KOPT-K1 (cell line): ENCODE results near the gene NR2F2.

ENCODE experiments used
- H3K27ac ChIP-seq: fragments of 200-600 bp; sonication (generic); 2 replicates; pipeline ENCODE4 v1.5.1; 2016; ENCODE audit warnings: antibody characterized with exemption, mild to moderate bottlenecking, low read depth, low read length; ENCODE audit not compliant: poor library complexity, severe bottlenecking
- H3K36me3 ChIP-seq: fragments of 200-600 bp; sonication (generic); 2 replicates; pipeline ENCODE4 v1.5.1; 2017; ENCODE audit warnings: antibody characterized with exemption, mild to moderate bottlenecking, low read length, moderate library complexity; ENCODE audit not compliant: insufficient read depth
- H3K9me3 ChIP-seq: fragments of 200-600 bp; sonication (generic); 2 replicates; pipeline ENCODE4 v1.5.1; 2017; ENCODE audit warnings: antibody characterized with exemption, low read length, mild to moderate bottlenecking; ENCODE audit not compliant: insufficient read depth, poor library complexity, severe bottlenecking

The NR2F2 gene

GRCh38 chr15:96311256-96311955 lies 19.1 kb upstream of the NR2F2 start:
- no peaks in the 10 kb centered on the region for H3K36me3 ChIP-seq
- no peaks in the 10 kb centered on the region for H3K9me3 ChIP-seq
- H3K27ac ChIP-seq: no peak overlapping the region

GRCh38 chr15:96311956-96312294 lies 18.6 kb upstream of the NR2F2 start:
- Histone ChIP-seq H3K36me3 (no peaks in the 10 kb centered on the region), H3K27ac (no peak overlapping the region), H3K9me3 (no peaks in the 10 kb centered on the region)

- Histone ChIP-seq H3K36me3 (no peaks in the 10 kb centered on the region), H3K27ac (no peak overlapping the region), H3K9me3 (no peaks in the 10 kb centered on the region)
Measured at GRCh38 chr15:96312641-96313335, 17.7 kb upstream of the NR2F2 start.

GRCh38 chr15:96314518-96314917 lies 16.0 kb upstream of the NR2F2 start:
- H3K9me3 ChIP-seq: no peaks in the 10 kb centered on the region
- no peak overlapping the region for H3K27ac ChIP-seq
- H3K36me3 ChIP-seq: no peaks in the 10 kb centered on the region

DNA sequence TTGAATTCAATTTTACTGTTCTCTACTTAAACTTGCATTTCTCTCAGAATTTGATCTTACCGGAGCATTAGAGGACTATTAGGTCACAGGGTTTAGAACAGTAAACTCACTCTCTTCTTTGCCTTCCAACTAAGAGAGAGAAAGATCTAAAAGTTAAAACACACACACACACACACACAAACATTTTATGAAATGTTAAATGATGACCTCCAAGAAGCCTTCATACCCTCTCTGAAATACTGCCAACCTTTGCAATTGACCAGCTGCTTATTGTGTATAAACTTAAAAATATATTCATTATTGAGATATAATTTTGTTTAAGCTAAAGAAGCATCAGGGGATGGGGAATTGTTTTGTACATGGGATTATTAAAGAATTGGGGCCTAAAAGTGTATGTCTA lies 15.5 kb upstream of the NR2F2 start:
- H3K27ac ChIP-seq: no peak overlapping the region
- no peaks in the 10 kb centered on the region for H3K9me3 ChIP-seq
- no peaks in the 10 kb centered on the region for H3K36me3 ChIP-seq

GRCh38 chr15:96316953-96317629 lies 13.4 kb upstream of the NR2F2 start:
- Histone ChIP-seq H3K9me3 (peaks cover 8% of the 10 kb centered on the region), H3K27ac (no peak overlapping the region), H3K36me3 (no peaks in the 10 kb centered on the region)

GRCh38 chr15:96320107-96320506 lies 10.4 kb upstream of the NR2F2 start:
- Histone ChIP-seq H3K9me3 (peaks cover 8% of the 10 kb centered on the region), H3K36me3 (no peaks in the 10 kb centered on the region), H3K27ac (no peak overlapping the region)

- H3K36me3 ChIP-seq: no peaks in the 10 kb centered on the region
- H3K9me3 ChIP-seq: peaks cover 8% of the 10 kb centered on the region
- H3K27ac ChIP-seq: no peak overlapping the region
Measured at GRCh38 chr15:96320703-96321638, 9.5 kb upstream of the NR2F2 start.

DNA sequence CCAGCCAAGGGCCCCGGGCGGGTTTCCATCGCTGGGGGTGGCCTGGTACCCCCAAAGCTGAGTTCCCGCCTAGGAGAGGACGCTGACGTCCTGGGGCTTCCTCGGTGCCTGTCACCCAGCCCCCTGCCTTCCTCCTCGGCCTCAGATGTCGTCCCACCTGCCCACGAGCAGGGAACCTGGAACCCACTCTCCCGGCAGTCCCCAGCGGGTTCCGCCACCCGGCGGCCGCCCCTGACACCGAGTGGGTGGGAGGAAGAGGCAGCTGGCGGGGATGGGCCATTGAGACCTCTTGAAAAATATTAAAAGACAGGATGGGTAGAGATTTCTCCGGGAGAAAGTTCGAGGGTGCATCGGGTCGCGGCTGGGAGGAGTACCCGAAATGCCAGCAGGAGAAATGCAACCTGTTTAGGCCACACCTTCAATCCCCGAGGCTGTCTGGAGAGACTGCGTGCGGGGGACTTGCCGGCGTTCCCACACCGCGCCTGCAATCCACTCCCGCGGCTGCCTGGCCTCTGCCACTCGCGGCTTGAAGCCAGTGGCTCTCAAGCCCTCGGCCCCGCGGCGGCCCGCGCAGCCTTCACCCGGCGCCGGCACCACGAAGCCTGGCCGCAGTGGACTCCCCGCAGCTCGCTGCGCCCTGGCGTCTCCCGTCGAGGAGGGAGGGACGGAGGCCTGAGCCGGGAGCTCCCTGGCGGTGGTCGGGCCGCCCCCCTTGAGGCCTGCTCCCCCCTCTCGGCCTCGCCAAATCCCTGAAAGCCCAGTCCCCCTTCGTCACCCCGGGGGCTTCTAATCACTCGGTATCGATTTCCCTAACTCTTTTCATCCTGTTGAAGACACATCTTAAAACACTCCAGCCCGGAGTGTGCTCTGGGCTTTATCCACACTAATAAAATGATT lies 8.6 kb upstream of the NR2F2 start:
- Histone ChIP-seq H3K27ac (no peak overlapping the region), H3K9me3 (peaks cover 8% of the 10 kb centered on the region)

DNA sequence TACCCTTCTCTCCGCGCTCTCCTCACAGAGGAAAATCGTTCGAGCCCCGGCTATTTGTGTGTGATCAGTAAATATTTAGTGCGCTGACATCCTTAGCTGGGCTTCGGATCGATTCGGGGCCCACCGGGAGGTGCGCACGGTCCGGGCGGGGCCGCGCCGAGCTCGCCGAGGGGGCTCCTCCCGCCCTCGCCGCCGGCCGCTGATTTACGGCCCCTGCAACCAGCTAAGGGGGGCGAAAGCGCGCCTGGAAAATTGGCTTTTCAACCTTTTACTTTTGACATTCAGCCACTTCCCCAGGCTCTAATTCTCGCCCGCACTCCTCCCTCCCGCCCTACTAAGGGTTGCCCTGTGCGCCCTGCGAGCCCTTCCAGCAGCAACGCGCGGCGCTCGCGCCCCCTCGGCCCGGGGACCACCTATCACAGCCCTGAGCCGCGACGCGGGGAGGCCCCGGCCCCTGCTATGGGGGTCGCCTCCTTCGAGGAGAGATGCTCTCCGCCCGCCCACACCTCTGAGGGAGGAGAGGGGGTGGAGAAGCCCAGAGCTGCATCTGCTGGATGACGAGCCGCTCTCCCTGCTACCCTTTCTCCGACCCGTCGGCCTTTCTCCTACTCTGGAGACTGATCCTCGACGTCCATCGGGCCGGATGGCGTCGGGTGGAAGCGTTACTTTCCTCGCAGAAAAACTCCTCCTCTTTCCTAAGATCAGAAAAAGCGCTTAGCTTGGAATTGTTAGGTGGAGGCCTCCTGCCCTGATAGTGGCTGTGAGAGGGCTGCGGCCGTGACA lies 7.8 kb upstream of the NR2F2 start:
- Histone ChIP-seq H3K36me3 (no peaks in the 10 kb centered on the region), H3K27ac (no peak overlapping the region), H3K9me3 (peaks cover 8% of the 10 kb centered on the region)

More for the DNA sequence above, 8.6 kb upstream of the NR2F2 start:
- H3K36me3 ChIP-seq: no peaks in the 10 kb centered on the region

DNA sequence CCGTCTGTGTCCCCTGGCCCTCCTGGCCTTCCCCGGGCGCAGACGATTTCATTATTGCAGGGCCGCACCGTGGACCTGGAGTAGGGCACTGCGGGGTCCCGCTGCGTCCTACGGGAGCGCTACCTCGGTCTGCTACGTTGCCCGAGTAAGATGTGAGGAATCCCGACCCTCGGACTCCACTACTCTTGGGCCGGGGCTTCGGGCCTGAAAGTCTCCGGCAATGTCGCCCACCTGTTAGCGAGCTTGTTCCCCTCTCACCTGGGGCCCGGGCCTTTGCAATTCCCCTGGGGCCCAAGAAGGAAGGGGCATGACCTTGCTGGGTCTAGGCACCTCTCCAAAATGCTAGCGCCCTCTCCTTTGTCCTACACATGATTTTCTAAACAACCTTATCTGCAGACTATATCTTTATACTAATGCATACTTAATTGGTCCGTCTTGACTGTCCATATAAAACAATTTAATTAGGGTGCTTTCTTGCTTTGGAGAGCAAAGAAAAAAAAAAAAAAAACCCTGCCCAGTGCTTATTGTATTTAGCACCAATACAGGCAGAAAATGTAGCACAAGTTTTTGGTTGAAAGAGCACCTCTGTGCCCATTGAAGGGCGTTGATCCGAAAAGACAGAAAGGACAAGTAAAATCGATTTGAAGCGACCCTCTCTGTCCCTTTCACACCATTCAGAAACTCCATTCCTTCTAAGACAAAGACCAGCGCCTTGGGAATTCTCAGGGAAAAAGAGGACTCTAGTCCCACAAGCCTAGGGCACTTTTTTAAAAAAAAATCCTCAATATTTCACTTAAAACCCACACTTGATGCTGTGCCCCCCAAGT lies 7.0 kb upstream of the NR2F2 start:
- Histone ChIP-seq H3K9me3 (peaks cover 8% of the 10 kb centered on the region), H3K27ac (no peak overlapping the region), H3K36me3 (no peaks in the 10 kb centered on the region)

DNA sequence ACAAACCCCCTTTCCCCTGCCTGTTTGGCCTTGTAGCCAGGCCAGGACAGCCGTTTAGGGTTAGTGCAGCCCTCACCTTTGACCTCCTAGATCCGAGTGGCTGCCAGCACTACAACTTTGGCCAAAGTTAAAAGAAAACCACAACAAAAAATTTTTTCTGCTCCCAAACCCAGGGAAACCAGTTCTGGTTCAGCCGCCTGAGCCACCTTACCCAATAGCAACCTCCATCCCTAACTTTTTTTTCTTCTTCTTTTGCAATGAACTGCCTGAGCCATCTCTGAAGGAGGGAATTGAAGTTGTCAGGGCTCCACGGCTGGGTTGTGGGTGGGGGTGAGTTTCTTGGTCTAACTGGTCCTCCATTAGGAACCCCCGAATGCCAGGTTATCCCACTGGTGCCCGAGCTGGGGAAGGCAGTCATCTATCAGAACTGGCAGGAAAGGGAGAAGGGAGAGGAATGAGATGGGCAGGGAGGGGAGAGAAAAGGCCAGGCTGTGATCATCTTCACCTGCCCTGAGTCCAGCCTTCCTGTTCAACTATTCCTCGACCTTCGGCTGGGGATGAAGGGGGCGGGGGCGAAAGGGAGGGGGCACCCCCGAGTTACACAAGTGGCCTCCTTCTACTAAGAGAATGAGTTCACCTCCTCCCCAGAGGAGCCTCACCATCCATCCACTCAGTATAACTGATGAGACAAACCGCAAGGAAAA lies 6.2 kb upstream of the NR2F2 start:
- no peak overlapping the region for H3K27ac ChIP-seq
- no peaks in the 10 kb centered on the region for H3K36me3 ChIP-seq
- peaks cover 8% of the 10 kb centered on the region for H3K9me3 ChIP-seq
